Epithelial cell of proximal tubule (primary cell): ENCODE results near the gene PPM1L. TPM values are rescaled to one million over a fixed set of nuclear protein-coding genes. Genes with fewer than 3 reads are reported as not detected.

ENCODE experiments used
- DNase-seq: peaks from one replicate; pipeline ENCODE4 v3.0.0-alpha.2; 2011; ENCODE audit warnings: low read depth
- H3K4me3 ChIP-seq: 2 replicates; pipeline ENCODE4 v1.5.1; 2011; ENCODE audit warnings: low read depth, mild to moderate bottlenecking, low read length
- CTCF ChIP-seq: conservative IDR thresholded peaks from 2 replicates; pipeline ENCODE4 v1.5.1; 2012; ENCODE audit warnings: low read depth, mild to moderate bottlenecking, low read length
- total RNA-seq: library from RNA; depleted of rRNA; stranded (reverse); fragments of >200 nt; gene quantifications from 2 replicates; pipeline ENCODE4 v1.2.3, GENCODE V29; 2015

PPM1L gene
- total RNA-seq, 1 donor from 2014 or later: 3.2 TPM

- no peak for DNase-seq
- no peak for TF ChIP-seq CTCF
- H3K4me3 ChIP-seq: no peak overlapping the region
Observed at GRCh38 chr3:160949460-160949859, 193.4 kb downstream of the PPM1L start.

DNA sequence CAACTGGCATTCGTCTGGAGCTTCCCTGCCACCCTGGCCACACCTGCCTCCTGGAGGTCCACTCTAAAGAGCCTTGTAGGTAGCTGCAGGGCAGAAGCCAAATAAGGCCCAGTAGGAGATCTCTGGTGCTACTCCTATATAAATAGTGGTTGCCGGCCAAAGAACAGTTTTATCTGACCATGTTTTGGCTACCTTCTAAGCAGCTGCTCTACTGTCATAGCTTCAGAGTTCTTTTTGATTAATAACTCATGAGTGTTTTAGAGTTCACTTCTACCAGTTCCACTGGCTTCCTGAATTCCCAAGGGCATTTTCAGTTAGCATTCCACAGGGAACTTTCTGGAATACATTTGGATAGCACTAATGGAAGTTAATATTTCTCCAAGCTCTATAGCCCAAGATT, 194.5 kb downstream of the PPM1L start:
- no peak for TF ChIP-seq CTCF
- no peak for DNase-seq
- H3K4me3 ChIP-seq: no peak overlapping the region

GRCh38 chr3:160950954-160951353, 194.9 kb downstream of the PPM1L start:
- no peak for TF ChIP-seq CTCF
- DNase-seq: no peak

GRCh38 chr3:160951642-160952487, 195.8 kb downstream of the PPM1L start:
- DNase-seq: no peak
- TF ChIP-seq CTCF: no peak
- H3K4me3 ChIP-seq: no peak overlapping the region

More at GRCh38 chr3:160950954-160951353, 194.9 kb downstream of the PPM1L start:
- H3K4me3 ChIP-seq: no peak overlapping the region

- no peak overlapping the region for H3K4me3 ChIP-seq
- no peak for DNase-seq
- no peak for TF ChIP-seq CTCF
Observed at GRCh38 chr3:160953686-160954085, 197.7 kb downstream of the PPM1L start.

DNA sequence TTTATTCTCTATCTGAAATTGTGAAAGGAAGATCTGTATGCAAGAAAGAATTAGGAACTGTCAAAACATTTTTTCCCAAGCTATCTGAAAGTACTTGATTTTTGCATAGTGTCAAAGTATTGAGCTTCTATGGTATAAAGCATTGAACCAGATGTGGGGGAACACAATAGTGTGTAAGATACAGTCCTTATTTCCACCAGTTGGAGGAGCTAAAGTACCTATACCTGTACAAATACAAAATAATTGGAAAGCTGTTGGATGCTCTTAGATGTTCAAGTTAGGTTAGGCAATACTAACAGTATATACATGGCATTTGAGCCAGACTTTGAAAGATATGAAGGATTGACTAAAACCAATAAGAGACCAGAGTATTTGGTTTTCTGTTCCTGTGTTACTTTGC, 200.8 kb downstream of the PPM1L start:
- peak; percentile 62 for TF ChIP-seq CTCF
- no peak overlapping the region for H3K4me3 ChIP-seq
- DNase-seq: no peak

DNA sequence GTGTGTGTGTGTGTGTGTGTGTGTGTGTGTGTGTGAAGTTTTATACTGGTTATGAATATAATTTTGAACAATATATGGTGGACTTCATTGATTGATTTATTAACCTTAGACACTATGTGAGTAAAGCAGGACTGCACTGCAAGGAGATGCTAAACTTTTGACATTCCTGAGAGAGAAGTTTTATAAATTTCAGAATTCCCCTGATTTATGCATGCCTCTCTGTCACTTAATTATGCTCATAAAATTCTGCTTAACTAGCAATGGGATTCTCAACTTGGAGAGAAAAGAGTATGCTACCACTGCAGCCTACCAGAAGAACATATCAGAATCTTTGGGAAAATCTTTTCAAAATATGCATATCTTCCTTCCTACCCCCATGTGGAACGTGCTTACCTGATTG, 204.5 kb downstream of the PPM1L start:
- TF ChIP-seq CTCF: no peak
- H3K4me3 ChIP-seq: no peak overlapping the region

More for the DNA sequence above, 204.5 kb downstream of the PPM1L start:
- no peak for DNase-seq
